NCI-H1417 treated with DMSO at 0.1 percent for 48 hours (cell line): Measurements from ENCODE around the gene STMN3.
"Not testable (repeated sequence)": the region's sequence is repeated elsewhere in the genome, so short reads cannot be mapped to it uniquely, and the experiment has no call there.

Source experiments
- DNase-seq: peaks from one replicate; lab custom pipeline; 2025; lab: John Stamatoyannopoulos, UW

The STMN3 gene

DNA sequence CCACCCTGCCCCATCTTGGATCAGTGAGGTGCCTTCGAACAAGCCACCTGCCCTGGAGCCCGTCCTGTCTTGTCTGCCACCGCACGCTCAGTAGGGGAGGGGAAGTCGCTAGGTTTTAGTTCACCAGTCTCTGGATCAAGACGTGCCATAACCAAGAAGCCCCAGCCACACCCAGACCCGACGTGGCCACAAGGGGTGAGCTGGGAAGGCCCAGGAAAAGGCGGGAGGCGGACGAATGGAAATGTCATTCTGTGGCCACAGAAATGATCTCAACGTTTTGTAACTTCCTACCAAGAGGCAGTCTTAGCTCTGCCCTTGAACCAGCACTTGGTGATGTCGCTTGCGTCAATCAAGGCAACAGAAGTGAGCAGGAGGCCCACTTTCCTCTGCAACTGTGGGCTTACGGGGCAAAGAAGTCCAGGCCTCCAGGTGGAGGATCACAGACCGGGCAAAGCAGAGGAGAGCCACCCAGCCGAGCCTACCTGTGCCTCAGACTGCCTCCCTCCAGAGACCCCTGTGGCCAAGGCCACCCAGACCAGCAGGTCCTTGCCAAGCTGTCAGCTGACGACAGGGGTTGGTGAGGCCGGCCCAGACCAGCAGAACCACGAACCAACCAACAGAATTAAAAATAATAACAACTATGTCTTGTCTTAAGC lies 40.8 kb downstream of the STMN3 start:
- no peak for DNase-seq

DNA sequence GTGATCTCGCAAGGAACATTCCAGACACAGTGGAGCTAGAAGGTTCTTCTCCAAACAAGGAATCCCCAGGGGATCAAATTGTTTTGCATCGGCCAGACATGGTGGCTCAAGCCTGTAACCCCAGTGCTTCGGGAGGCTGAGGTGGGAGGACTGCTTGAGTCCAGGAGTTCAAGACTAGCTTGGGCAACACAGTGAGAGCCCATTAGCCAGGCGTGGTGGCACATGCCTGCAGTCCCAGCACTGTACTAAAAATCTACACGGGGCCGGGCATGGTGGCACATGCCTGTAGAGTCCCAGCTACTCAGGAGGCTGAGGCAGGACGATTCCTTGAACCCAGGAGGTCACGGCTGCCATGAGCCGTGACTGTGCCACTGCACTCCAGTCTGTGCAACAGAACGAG lies 41.6 kb downstream of the STMN3 start:
- DNase-seq: no peak

DNA sequence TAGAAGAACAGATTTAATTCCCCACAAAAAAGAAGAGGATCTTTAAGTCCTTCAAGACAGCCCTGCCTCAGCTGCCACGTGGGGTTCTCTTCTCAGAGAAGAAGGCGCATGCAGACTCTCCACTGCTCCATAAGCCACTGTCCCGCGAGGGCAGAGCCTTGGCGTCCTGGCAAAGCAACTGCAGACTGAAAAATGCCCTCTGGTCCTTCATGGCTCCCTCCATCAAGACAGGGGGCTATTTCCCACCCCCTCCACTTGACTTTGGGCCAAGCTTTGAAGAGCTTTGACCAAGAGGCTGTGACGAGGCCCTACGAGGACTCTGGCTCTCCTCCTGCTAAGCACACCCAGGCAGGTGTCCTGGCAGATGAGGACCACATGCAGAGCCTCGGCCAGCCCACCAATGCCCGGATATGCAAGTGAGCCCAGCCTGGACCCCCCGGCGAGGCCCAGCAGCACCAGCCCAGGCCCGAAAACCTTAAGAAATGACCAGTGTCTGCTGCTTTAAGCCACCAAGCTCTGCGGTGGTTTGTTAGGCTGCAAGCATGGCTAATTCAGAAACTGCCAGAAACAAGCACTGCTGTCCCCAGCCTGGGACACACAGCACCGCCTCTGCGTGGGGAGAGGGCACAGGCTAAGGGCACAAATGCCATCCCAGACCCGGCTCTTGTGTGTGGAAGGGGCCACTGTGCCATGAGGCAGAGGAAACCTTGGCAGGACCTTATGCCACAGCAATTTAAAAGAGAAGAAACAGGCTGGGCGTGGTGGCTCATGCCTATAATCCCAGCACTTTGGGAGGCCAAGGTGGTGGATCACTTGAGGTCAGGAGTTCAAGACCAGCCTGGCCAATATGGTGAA lies 42.4 kb downstream of the STMN3 start:
- DNase-seq: no peak

DNA sequence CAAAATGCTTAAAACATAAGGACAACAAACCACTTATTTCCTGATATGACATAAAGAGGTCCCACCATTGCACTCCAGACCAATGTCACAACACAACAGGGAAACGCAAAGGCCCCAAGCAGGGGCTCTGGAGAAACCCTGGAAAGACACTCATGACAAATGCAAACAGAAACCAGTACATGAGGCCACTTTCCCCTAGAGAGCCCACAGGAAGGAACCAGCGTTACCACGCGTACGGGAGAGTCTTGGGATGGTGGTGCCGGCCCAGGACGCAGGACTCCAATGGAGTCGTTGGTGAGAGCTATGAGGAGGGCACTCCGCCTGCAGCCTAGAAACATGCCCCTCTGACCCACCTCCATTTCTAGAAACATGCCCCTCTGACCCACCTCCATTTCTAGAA lies 46.5 kb downstream of the STMN3 start:
- DNase-seq: no peak

DNA sequence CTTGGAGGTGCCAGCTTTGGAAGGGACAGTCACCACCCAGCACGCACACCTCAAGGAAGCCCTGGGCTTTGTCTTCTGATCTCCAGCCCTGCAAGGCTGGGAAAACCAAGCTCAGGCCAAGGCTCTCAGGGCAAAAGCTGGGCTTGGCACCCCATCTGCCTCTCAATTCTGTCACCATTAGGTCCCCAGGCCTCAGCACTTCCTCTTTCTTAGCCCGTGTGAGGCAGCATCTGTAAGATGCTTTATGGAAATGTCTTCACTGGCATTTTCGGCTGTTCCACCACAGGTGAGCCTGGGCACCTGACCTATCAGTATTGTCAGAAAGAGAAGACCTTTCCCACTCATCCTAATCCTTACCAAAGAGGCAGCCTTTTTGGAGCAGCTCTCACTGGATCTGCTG lies 50.9 kb downstream of the STMN3 start:
- DNase-seq: no peak

DNA sequence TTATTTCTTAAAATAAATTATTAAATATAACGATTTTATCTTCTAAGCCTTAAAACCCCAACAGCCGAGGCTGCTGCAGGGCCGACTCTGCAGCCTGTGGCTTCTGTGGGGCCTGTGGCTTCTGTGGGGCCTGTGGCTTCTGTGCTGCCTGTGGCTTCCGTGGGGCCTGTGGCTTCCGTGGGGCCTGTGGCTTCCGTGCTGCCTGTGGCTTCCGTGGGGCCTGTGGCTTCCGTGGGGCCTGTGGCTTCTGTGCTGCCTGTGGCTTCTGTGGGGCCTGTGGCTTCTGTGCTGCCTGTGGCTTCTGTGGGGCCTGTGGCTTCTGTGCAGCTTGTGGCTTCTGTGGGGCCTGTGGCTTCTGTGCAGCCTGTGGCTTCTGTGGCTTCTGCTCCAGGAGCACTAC lies 51.5 kb downstream of the STMN3 start:
- not testable (repeated sequence) for DNase-seq

DNA sequence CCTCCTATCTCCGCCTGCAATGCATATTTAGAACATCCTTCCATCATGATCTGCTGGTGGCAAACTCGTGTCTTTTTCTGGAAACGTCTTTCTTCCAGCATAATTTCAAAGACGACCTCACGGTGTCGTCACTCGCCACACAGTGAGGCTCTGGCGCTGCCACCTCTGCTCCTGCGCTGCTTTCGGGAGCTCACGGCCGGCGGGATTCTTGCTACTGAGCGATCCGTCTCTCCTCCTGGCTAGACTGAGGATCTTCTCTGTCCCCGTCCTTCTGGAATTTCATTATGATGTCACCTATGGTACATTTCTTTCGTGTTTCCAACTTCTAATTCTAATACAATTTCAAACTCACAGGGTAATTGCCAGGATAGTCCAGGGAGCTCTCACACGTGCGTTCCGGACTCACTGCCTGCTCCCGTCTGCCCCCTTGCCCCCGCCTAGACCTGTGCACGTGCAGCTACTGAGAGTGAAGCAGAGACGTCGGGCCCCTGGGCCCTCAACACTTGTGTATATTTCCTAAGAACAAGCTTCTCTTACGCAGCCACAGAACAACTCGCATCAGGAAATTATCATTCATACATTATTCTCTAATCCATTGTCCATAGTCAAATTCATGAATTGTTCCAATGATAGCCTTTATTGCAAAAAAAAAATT lies 53.7 kb downstream of the STMN3 start:
- DNase-seq: no peak

DNA sequence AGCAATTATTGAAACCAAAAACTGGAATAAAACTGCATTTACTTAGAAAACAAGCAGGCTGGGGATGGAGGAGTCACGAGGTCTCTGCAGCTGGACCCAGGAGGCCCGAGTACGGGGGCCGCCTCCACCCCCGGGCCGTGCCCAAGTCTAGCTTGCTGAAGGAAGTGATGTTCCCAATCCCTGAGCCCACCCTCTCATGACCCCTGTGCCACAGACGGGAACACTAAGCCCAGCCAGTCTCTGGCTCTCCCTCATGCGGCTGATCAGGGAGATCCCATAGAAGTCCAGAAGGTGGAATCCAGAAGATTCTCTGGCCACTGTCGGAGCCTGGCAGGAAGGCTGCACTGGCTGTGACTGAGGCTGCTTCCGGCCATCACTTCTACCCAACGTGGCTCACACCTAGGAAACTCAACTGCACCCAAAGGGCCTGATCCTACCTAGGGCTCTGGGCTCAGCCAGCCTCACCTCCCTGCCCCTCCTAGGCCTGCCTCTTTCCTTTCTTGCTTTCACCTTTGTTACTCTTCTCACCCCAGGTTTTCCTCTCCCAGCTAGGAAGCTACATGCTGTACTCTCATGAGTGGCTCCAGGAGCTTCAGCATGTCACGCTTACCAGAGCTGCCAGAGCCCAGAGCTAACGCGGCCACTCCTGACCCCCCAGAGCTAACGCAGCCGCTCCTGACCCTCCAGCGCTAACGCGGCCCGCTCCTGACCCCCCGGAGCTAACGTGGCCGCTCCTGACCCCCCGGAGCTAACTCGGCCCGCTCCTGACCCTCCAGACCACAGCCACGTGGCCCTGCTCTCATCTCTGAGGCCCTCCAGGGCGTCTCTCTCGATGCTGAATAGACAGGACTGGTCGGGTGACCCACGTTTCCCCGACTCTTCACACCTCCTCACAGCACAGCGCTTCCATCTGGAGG lies 54.5 kb downstream of the STMN3 start:
- no peak for DNase-seq

DNA sequence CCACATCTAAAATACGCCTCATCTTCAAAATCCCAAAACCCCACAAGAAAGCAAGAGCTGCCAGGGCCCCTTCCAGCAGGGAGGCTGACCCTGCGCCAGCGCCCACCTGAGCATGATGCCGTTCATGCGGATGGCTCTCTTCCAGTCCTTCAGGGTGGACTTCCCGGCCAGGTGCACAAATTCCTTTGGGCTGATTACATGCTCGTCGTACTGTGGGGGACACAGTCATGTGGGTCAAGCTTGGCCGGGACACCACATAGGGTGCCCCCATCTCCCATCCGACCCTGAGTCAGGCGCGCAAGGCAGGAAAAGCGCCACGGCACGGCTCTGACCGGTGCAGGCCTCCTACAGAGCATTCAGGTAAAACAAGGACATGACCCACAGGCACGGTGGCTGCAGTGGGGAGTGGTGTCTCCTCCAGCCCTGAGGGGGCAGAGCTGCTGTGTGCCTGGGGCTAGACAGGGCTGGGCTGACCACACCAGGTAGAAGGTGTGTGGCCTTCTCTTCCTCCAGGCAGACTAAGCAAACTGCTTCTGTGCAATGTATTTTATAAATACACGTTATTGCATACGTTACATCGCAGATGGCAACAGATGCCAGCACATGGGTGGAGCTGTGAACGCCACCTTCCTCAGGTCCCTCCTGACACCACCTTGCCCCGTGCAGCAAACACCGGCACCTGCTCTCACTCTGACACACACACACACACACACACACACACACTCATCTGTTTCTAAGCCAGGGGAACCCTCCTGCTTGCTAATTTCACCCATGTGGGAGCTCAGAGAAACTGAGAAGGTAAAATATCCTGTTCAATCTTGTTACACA lies 55.4 kb downstream of the STMN3 start:
- no peak for DNase-seq

DNA sequence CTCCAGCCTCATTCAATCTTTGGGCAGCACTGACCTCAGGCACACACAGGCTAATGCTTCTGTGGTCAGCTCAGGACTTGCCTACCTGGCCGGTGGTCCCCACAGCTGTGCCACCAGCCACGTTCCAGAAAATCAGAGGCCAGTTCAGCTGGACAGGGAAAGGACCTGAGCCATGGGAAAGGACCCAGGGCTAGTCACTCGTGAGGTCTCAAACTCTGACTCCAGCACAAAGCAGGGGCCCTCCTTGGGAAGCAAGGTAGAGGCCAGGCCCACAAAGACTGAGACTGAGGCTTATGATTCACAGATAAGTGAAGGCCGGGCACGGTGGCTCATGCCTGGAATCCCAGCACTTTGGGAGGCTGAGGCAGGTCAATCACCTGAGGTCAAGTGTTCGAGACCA lies 56.8 kb downstream of the STMN3 start:
- no peak for DNase-seq

DNA sequence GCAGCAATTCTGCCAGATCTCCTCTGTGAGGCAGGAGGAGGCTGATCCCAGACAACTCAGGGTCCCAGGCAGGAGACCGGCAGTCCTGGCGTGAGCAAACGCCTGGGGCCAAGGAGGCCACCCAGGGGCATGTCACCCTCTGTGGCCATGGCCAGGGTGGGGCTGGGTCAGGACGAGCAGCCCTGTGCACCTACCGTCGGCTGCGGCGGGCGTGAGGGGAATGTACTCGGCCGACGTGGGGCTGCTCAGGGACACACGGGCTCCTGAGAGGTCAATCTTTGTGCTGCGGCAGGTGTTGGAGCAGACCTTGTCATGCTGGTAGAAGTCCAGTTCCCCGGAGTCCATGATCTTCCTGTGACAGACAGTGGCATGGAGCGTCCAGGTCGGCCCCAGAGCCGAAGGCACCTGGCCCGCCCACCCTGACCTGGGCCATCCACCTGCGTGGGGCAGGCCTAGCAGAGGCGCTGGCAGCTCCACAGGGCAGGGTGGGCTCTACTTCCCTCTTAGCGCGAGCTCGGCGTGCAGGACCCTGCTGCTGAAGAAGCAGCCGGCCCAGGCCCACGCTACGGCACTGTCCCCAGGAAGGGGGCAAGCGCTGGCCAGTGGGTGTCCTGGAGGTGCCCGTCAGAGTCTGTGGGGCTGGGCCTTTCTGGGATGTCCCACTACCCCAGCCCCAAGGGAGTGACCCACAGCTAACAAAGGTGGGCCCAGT lies 57.7 kb downstream of the STMN3 start:
- no peak for DNase-seq

DNA sequence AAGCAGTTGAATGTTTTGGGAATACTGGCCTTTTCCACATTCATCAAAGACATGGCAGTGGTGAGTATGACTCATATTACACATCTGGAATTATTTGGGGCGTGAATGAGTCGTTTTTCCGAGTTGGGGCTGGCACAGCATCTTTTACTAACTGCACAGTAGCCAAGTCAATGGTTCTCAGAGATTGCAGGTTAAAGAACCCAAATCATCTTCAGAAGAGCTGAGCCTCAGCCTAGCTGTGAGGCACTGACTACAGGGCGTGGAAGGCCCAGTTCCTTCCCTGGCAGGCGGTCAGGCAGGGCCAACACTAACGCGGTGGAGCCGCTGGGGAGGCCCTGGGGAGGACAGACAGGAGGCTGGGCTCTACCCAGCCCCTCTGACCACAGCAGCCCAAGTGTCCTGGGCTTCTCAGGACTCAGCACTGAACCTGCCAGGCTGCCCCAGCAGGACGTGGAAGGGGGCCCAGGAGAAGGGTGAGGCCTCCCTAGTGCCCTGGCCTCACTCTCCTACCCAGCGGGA lies 59.1 kb downstream of the STMN3 start:
- no peak for DNase-seq

DNA sequence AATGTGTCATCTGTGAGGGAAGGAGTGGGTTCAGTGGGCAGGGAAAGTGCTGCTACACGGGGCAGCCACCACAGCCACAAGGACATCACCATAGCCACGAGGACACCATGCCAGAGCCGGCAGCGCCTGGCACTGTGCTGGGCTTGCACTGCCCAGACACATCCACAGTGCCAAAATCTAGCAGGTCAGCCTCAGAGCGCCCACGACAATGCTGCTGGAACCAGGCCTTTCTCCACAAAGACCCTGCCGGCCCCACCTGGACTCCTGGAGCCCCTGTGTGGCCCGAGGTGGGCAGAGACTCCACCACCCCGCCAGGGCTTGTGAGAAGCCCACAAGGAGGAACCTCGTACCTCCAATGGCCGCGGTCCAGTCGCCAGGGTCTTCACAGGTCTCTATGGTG lies 60.6 kb downstream of the STMN3 start:
- no peak for DNase-seq

DNA sequence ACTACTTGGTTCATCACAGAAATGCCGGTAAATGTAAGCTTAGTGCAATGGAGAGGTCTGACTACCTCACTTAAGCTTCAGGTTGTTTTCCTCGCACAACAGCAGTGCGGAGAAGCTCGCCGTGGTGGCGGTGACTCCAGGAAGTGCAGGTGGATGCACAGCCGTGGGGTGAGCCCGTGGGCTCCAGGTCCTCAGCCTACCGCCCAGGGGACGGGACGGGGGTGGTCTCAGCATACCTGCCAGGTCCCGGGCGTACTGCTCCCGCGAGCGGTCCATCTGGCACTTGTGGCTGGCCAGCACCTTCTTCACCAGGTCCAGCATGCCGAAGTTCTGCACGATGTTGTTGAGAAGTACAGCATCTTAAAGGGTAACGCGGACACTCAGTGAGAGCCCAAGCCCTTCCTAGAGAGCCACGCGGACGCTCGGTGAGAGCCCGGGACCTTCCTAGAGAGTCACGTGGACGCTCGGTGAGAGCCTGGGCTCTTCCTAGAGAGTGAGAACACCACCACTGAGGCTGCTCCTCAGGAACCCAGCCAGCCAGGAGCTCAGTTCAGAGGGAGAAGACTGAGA lies 61.4 kb downstream of the STMN3 start:
- DNase-seq: no peak

DNA sequence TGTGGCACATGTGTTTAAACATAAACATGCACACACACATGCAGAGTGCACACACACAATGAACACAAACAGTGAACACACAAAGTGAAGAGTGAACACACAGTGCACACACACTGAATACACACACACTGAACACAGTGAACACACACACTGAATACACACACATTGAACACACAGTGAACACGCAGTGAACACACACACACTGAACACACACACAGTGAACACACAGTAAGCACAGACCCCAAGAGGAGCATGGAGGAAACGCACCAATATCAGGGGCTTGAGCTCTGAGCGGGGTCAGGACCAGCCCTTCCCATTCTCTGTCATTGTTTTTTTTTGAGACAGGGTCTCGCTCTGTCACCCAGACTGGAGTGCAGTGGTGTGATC lies 62.1 kb downstream of the STMN3 start:
- no peak for DNase-seq

DNA sequence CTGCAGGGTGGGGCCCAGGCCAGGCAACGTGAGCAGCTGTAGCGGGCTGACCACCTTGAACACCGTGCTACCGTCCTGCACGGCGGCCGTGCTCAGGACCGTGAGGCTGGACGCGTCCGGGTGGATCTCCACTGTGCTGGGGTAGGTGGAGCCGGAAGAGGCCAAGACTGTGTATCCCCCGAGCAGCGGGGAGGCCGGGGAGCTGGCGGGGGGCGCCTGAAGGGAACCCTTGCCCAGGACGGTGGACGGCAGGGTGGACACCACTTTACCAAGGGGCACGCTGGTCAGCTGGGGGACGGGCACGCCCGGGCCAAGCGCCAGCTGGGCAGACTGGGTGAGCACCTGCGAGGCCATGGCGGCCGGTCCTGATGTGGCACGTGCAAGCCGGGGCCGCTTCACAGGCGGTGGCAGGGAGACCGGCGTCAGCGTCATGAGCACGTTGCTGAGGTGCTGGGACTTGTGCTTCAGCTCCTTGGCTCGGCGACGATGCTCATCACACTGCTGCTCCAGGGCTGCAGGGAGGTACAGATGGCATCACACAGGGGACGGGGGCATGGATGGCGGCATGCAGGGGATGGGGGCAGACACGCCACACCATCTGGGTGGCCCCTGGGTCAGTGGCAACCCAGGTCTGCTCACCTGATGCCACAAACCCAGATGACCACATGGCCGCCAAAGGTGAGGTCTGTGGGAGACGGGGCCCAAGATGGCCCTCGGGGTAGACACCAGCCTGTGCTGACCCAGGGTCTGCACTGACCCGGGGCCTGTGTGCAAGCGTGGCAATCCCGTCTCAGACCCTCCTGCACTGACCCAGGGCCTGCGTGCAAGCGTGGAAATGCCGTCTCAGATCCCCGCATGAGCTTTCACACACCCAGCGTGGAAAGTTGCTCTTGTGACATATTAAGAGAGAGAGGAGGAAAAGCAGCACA lies 62.7 kb downstream of the STMN3 start:
- no peak for DNase-seq
